Epithelial cell of esophagus (primary cell): Measurements from ENCODE around the gene TMSB10.

Source experiments
- DNase-seq: peaks from one replicate; pipeline ENCODE4 v3.0.0; 2010; ENCODE audit warnings: low read depth
- H3K4me3 ChIP-seq: 2 replicates; pipeline ENCODE4 v1.5.1; 2011; ENCODE audit warnings: mild to moderate bottlenecking, low read length, control low read depth
- CTCF ChIP-seq: IDR thresholded peaks from 2 replicates; pipeline ENCODE4 v1.5.1; 2011; ENCODE audit warnings: low read depth, mild to moderate bottlenecking, low read length, control low read depth, inconsistent platforms; ENCODE audit not compliant: insufficient read depth; ENCODE audit errors: missing control alignments

Gene TMSB10

GRCh38 chr2:84946204-84947009, 41.0 kb downstream of the TMSB10 start:
- no peak for TF ChIP-seq CTCF
- peak overlapping the region; percentile 28 for H3K4me3 ChIP-seq
- DNase-seq: peak; percentile 98

- no peak for DNase-seq
- peak overlapping the region; percentile 28 for H3K4me3 ChIP-seq
- no peak for TF ChIP-seq CTCF
Measured at GRCh38 chr2:84947010-84947593, 41.6 kb downstream of the TMSB10 start.

GRCh38 chr2:84953535-84953934, 48.1 kb downstream of the TMSB10 start:
- no peak for TF ChIP-seq CTCF
- H3K4me3 ChIP-seq: no peak overlapping the region
- no peak for DNase-seq

GRCh38 chr2:84954329-84954728, 48.9 kb downstream of the TMSB10 start:
- TF ChIP-seq CTCF: no peak
- no peak for DNase-seq
- H3K4me3 ChIP-seq: no peak overlapping the region
